GM12801 (cell line): ENCODE measurements around the gene PHLDB1.

Experiments
- TF ChIP-seq, protein P1 (sequence below): IDR thresholded peaks from one replicate; pipeline ENCODE4 v1.5.1; 2011; ENCODE audit warnings: control low read depth; ENCODE audit not compliant: insufficient read length; ENCODE audit errors: extremely low read depth

Gene PHLDB1

DNA sequence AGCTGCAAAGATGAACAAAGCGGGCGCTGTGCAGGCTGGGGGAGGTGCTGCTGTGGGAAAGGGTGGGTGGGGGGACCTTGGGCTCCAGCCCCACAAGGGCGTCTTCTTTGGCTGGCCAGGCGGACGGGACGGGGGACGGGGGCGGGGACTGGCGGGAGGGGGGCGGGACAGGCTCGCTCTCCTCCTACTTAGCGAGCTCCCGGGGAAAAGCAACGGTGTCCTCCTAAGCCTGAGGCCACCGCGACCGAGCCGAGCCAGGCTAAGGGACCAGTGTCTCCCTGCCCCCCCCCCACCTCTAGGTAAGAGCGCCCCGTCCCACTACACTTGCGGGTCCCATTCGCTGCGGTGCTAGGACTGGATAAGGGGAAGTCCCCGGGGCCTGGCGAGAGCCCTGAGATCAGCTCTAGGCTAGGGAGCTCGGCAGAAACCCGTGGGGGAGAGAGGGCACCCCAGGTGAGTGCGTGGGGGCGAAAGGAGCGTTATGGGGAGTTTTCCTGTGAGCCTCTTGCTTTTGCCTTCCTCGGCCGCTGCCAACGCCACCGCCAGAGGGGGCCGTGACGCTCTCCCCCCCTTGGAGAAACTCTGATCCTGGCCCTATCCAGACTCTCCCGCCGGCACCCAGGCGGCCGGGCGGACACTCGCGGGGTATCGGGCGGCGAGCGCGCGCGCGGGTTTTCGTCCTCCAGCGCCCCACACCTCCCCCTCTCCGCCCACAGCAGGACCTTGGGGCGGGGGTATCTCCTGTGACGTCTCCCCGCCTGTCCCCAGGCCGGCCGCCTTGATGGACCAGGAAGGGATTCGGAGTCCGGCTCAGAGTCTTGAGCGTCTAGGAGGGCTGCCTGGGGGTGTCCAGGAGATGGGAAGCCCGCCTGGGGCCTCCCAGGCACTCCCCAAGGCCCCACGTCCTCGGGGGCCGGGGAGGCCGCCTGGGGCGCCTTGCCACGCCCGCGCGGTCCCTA is at the start of gene PHLDB1:
Gene PHLDB1 (plus strand): TSS at position 215 of the 959 bp plus-strand sequence. CDS start 6,222 bp downstream, outside the sequence.
- TF ChIP-seq, protein P1, sequence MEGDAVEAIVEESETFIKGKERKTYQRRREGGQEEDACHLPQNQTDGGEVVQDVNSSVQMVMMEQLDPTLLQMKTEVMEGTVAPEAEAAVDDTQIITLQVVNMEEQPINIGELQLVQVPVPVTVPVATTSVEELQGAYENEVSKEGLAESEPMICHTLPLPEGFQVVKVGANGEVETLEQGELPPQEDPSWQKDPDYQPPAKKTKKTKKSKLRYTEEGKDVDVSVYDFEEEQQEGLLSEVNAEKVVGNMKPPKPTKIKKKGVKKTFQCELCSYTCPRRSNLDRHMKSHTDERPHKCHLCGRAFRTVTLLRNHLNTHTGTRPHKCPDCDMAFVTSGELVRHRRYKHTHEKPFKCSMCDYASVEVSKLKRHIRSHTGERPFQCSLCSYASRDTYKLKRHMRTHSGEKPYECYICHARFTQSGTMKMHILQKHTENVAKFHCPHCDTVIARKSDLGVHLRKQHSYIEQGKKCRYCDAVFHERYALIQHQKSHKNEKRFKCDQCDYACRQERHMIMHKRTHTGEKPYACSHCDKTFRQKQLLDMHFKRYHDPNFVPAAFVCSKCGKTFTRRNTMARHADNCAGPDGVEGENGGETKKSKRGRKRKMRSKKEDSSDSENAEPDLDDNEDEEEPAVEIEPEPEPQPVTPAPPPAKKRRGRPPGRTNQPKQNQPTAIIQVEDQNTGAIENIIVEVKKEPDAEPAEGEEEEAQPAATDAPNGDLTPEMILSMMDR = no peak

GRCh38 chr11:118560806-118561205 is 46.6 kb upstream of the PHLDB1 start:
- TF ChIP-seq, protein P1 = no peak

GRCh38 chr11:118565051-118565450 is 42.4 kb upstream of the PHLDB1 start:
- TF ChIP-seq, protein P1 = no peak

GRCh38 chr11:118569670-118570069 is 37.7 kb upstream of the PHLDB1 start:
- TF ChIP-seq, protein P1 = no peak

GRCh38 chr11:118570787-118571186 is 36.6 kb upstream of the PHLDB1 start:
- TF ChIP-seq, protein P1 = no peak

- TF ChIP-seq, protein P1 = no peak
Measured at GRCh38 chr11:118572061-118572980, 35.1 kb upstream of the PHLDB1 start, which contains the start of gene ARCN1. ARCN1 (plus strand) TSS chr11:118572409; CDS start chr11:118572548, 139 bp downstream.

DNA sequence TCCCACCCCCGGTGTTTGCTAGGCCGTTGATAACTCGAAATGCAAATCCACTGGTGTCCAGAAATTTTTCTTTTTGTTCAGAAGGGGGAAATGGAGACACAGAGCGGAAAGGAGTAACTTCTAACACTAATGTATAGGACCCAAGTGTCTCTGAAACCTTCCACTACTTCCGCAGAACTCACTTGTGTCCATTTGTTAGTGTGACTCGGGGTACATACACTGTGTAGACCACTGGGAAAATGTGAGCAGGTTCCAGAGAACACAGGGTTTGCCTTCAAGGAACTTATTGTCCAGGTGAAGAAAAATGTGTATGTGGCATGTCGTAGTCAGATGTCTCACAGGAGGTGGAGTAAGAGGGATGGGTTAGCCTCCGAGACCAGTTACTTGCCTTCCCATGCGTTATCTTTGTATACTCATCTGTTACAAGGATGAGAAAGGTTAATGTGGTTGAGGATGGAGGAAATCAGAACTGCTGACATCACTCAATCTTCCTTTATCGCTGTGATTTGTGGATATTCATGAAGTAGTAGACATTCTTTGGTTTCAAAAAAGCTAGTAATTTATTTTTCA is 34.3 kb upstream of the PHLDB1 start:
- TF ChIP-seq, protein P1 = no peak
